ENCODE results near the gene CAPN7.

Gene CAPN7

DNA sequence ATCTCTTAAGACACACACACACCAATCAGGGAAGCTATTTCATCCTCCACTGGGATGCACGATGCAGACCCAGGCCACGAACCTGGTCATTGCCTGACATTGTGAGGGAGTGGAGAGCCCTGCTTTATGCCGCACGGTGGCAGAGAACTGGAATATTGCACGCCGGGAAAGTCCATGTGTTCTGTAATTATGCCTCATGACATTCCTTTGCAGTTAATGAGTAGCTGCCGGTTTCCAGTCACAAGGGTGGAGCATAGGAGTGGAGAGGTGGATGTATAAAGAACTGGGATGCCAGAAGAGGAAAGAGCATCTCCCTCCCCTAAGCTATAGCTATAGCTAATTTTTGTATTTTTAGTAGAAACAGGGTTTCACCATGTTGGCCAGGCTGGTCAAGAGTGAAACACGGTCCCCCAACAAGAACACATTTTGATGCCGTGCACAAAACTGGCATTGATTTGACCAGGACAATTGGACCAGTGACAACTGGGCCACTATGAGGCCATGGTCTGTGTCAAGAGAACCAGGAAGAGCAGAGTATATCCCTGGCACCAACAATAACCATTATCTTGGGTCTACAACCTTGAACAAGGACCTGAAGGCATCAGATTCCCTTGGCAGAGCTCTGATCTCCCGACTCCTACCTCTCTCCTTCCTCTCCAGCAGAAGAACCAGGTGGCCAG, 74.9 kb downstream of the CAPN7 start:
- no peak for TF ChIP-seq TAF1 (IDR thresholded peaks at IDR 0.05; ENCODE audit: borderline replicate concordance, low read depth, low read length)
- no peak for TF ChIP-seq POLR2A (IDR thresholded peaks at IDR 0.05; ENCODE audit: low read depth, low read length)
- no peak for TF ChIP-seq POLR2AphosphoS5 (IDR thresholded peaks at IDR 0.05; ENCODE audit: low read depth, low read length)
- no peak for DNase-seq (ENCODE audit: insufficient read length)
- no peak for FAIRE-seq

DNA sequence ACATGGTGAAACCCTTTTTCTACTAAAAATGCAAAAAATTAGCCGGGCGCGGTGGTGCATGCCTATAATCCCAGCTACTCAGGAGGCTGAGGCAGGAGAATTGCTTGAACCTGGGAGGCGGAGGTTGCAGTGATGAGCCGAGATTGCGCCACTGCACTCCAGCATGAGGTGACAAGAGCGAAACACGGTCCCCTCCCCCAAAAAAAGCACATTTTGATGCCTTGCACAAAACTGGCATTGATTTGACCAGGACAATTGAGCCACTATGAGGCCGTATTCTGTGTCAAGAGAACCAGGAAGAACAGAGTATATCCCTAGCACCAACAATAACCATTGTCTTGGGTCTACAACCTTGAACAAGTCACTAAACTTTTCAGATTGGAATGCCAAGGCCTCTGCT, 75.8 kb downstream of the CAPN7 start:
- DNase-seq (ENCODE audit: insufficient read length), result no peak
- FAIRE-seq, result no peak
- TF ChIP-seq POLR2AphosphoS5 (IDR thresholded peaks at IDR 0.05; ENCODE audit: low read depth, low read length) (no peak), TAF1 (IDR thresholded peaks at IDR 0.05; ENCODE audit: borderline replicate concordance, low read depth, low read length) (no peak), POLR2A (IDR thresholded peaks at IDR 0.05; ENCODE audit: low read depth, low read length) (no peak)

- DNase-seq (ENCODE audit: insufficient read length), result no peak
- TF ChIP-seq POLR2AphosphoS5 (IDR thresholded peaks at IDR 0.05; ENCODE audit: low read depth, low read length) (no peak), TAF1 (IDR thresholded peaks at IDR 0.05; ENCODE audit: borderline replicate concordance, low read depth, low read length) (no peak)
- FAIRE-seq, result no peak
Observed at GRCh38 chr3:15283702-15284101, 77.7 kb downstream of the CAPN7 start.

GRCh38 chr3:15284121-15284889, 78.3 kb downstream of the CAPN7 start:
- no peak for TF ChIP-seq POLR2AphosphoS5 (IDR thresholded peaks at IDR 0.05; ENCODE audit: low read depth, low read length)
- no peak for TF ChIP-seq POLR2A (IDR thresholded peaks at IDR 0.05; ENCODE audit: low read depth, low read length)
- no peak for TF ChIP-seq TAF1 (IDR thresholded peaks at IDR 0.05; ENCODE audit: borderline replicate concordance, low read depth, low read length)
- no peak for FAIRE-seq
- DNase-seq (ENCODE audit: insufficient read length), result no peak

GRCh38 chr3:15286022-15286421, 80.0 kb downstream of the CAPN7 start:
- FAIRE-seq (no peak), DNase-seq (ENCODE audit: insufficient read length) (no peak)
- TF ChIP-seq POLR2A (IDR thresholded peaks at IDR 0.05; ENCODE audit: low read depth, low read length) (no peak), POLR2AphosphoS5 (IDR thresholded peaks at IDR 0.05; ENCODE audit: low read depth, low read length) (no peak), TAF1 (IDR thresholded peaks at IDR 0.05; ENCODE audit: borderline replicate concordance, low read depth, low read length) (no peak)

DNA sequence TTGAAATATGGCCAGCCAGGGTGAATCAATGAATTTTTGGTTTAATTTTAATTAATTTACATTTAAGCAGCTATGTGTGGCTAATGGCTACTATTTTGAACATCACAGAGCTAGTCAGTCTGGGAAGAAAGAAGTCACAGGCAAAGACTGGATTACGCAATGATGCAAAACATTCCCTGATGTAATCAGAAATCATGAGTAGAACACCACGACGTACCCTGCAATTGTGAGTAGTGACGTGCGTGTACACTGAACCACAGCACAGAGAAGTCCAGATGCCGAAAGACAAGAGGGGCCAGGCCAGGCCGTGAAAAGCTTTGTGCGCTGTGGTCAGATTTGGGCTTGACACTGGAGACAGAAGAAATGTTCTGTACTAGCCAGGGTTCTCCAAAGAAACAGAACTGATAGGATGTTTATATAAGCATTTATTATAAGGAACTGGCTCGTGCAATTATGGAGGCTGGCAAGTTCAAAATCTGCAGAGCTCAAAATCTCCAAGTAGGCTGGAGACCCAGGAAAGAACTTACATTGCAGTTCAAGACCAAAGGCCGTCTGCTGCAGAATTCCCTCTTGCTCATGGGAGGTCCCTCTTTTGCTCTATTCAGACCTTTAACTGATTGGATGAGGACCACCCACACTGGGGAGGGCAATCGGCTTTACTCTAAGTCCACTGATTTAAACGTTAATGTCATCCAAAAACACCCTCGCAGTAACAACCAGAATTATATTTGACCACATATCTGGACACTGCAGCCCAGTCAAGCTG, 81.7 kb downstream of the CAPN7 start:
- FAIRE-seq (no peak), DNase-seq (ENCODE audit: insufficient read length) (no peak)
- TF ChIP-seq TAF1 (IDR thresholded peaks at IDR 0.05; ENCODE audit: borderline replicate concordance, low read depth, low read length) (no peak), POLR2AphosphoS5 (IDR thresholded peaks at IDR 0.05; ENCODE audit: low read depth, low read length) (no peak), POLR2A (IDR thresholded peaks at IDR 0.05; ENCODE audit: low read depth, low read length) (no peak)

GRCh38 chr3:15288331-15289035, 82.4 kb downstream of the CAPN7 start:
- TF ChIP-seq TAF1 (IDR thresholded peaks at IDR 0.05; ENCODE audit: borderline replicate concordance, low read depth, low read length) (no peak), POLR2A (IDR thresholded peaks at IDR 0.05; ENCODE audit: low read depth, low read length) (no peak), POLR2AphosphoS5 (IDR thresholded peaks at IDR 0.05; ENCODE audit: low read depth, low read length) (no peak)
- DNase-seq (ENCODE audit: insufficient read length) (no peak), FAIRE-seq (no peak)

- DNase-seq (ENCODE audit: insufficient read length) (no peak), FAIRE-seq (no peak)
- TF ChIP-seq POLR2AphosphoS5 (IDR thresholded peaks at IDR 0.05; ENCODE audit: low read depth, low read length) (no peak), TAF1 (IDR thresholded peaks at IDR 0.05; ENCODE audit: borderline replicate concordance, low read depth, low read length) (no peak)
Observed at GRCh38 chr3:15289661-15290060, 83.6 kb downstream of the CAPN7 start.

GRCh38 chr3:15290736-15291135, 84.7 kb downstream of the CAPN7 start:
- no peak for FAIRE-seq

GRCh38 chr3:15291589-15292541, 85.8 kb downstream of the CAPN7 start:
- TF ChIP-seq POLR2AphosphoS5 (IDR thresholded peaks at IDR 0.05; ENCODE audit: low read depth, low read length) (no peak), POLR2A (IDR thresholded peaks at IDR 0.05; ENCODE audit: low read depth, low read length) (no peak), TAF1 (IDR thresholded peaks at IDR 0.05; ENCODE audit: borderline replicate concordance, low read depth, low read length) (no peak)
- FAIRE-seq (peak; percentile 87), DNase-seq (ENCODE audit: insufficient read length) (peak; percentile 52)

More at GRCh38 chr3:15290736-15291135, 84.7 kb downstream of the CAPN7 start:
- TF ChIP-seq POLR2A (IDR thresholded peaks at IDR 0.05; ENCODE audit: low read depth, low read length) (no peak), TAF1 (IDR thresholded peaks at IDR 0.05; ENCODE audit: borderline replicate concordance, low read depth, low read length) (no peak), POLR2AphosphoS5 (IDR thresholded peaks at IDR 0.05; ENCODE audit: low read depth, low read length) (no peak)
- DNase-seq (ENCODE audit: insufficient read length), result no peak
